Immature natural killer cell (primary cell): Measurements from ENCODE around the gene PRPF40B. TPM values are rescaled to one million over a fixed set of nuclear protein-coding genes. Genes with fewer than 3 reads are reported as not detected.

ENCODE experiments used
- DNase-seq, 3 donors: peaks; one replicate each; pipeline ENCODE4 v3.0.0; 2022; ENCODE audit warnings: mixed read lengths in 1 of 3
- H3K27ac Mint-ChIP-seq, 6 donors: one replicate each; pipeline ENCODE4 v1.8.0; 2020; ENCODE audit warnings: mixed read lengths in 6 of 6, mild to moderate bottlenecking in 5 of 6, inconsistent platforms in 4 of 6, moderate library complexity in 3 of 6
- H3K27me3 Mint-ChIP-seq, 3 donors: one replicate each; pipeline ENCODE4 v1.8.0; 2020 to 2021; ENCODE audit warnings: low read depth in 3 of 3, mild to moderate bottlenecking in 3 of 3, mixed read lengths in 3 of 3, moderate library complexity in 3 of 3, inconsistent platforms in 1 of 3
- H3K36me3 Mint-ChIP-seq, 3 donors: one replicate each; pipeline ENCODE4 v1.8.0; 2020; ENCODE audit warnings: mixed read lengths in 3 of 3, inconsistent platforms in 2 of 3, mild to moderate bottlenecking in 2 of 3
- H3K4me1 Mint-ChIP-seq, 2 donors: one replicate each; pipeline ENCODE4 v1.8.0; 2020; ENCODE audit warnings: inconsistent platforms in 2 of 2, mild to moderate bottlenecking in 2 of 2, mixed read lengths in 2 of 2, moderate library complexity in 1 of 2
- H3K4me3 Mint-ChIP-seq, 5 donors: one replicate each; pipeline ENCODE4 v1.8.0; 2020; ENCODE audit warnings: mild to moderate bottlenecking in 5 of 5, mixed read lengths in 5 of 5, inconsistent platforms in 3 of 5, moderate library complexity in 3 of 5
- H3K9me3 Mint-ChIP-seq, 6 donors: one replicate each; pipeline ENCODE4 v1.8.0; 2020; ENCODE audit warnings: mild to moderate bottlenecking in 6 of 6, mixed read lengths in 6 of 6, inconsistent platforms in 4 of 6, moderate library complexity in 3 of 6
- polyA plus RNA-seq, 3 donors: library from polyadenylated mRNA; unstranded; fragments of 300-500 nt; fragmentation: Illumina TruSeq; gene quantifications; one replicate each; pipeline ENCODE4 v1.2.3, GENCODE V29; 2021

The PRPF40B gene
- polyA plus RNA-seq, 3 donors from 2014 or later: 2.4 to 3.2 (median 2.8) TPM

DNA sequence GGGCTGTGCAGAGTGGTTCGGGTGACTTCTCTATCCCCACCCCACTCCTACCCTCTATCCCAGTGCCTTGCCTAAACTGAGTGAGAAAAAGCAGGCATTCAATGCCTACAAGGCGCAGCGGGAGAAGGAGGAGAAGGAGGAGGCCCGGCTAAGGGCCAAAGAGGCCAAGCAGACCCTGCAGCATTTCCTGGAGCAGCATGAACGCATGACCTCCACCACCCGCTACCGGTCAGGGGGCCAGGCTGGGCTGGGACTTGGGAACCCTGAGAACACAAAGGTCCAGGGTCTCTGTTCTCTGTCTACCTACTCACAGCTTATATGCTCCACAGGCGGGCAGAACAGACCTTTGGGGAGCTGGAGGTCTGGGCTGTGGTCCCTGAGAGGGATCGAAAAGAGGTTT is 11.7 kb downstream of the PRPF40B start:
- Mint-ChIP-seq H3K4me3 (no peak overlapping the region), H3K9me3 (no peaks in the 10 kb centered on the region), H3K27ac (no peak overlapping the region), H3K36me3 (peaks cover 0 to 5% (median 0%) of the 10 kb centered on the region in 3 donors), H3K4me1 (peaks cover 27 to 30% of the 10 kb centered on the region in 2 donors), H3K27me3 (peaks cover 0 to 6% (median 2%) of the 10 kb centered on the region in 3 donors)
- DNase-seq: no peak

DNA sequence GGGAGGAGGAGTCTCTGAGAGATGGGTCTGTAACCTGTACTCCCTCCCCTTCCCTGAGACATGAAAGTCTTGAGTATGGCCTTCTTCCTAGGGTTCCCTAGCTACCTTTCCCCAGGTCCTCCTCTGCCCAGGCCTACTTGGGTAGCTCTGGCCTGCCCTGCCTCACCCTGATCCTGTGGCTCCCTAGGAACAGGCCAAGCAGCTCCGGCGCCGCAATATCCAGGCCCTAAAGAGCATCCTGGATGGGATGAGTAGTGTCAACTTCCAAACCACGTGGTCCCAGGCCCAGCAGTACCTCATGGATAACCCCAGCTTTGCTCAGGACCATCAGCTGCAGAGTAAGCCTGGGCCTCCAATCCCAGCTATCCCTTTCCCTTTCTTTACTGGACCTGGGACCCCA is 12.3 kb downstream of the PRPF40B start:
- Mint-ChIP-seq H3K27ac (no peak overlapping the region), H3K27me3 (peaks cover 0 to 6% (median 2%) of the 10 kb centered on the region in 3 donors), H3K36me3 (peaks cover 0 to 5% (median 0%) of the 10 kb centered on the region in 3 donors), H3K4me1 (peaks cover 27 to 30% of the 10 kb centered on the region in 2 donors), H3K4me3 (no peak overlapping the region), H3K9me3 (no peaks in the 10 kb centered on the region)
- DNase-seq: no peak

DNA sequence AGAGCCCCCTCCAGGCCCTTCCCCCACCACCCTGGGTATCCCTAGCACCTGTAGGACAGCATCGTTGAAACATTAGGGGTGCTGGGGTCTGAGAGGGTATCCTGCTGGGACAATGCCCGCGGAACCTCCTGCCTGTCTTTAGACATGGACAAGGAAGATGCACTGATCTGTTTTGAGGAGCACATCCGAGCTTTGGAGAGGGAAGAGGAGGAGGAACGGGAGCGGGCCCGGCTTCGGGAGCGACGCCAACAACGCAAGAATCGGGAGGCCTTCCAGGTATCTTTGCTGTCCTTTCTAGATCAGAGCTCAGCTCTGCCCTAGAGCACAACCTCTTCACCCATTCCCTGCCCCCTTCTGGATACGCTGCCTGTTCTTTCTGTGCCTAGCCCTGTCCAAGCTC is 13.2 kb downstream of the PRPF40B start:
- peaks cover 0 to 5% (median 0%) of the 10 kb centered on the region in 3 donors for H3K36me3 Mint-ChIP-seq
- peaks cover 0 to 6% (median 0%) of the 10 kb centered on the region in 3 donors for H3K27me3 Mint-ChIP-seq
- H3K4me1 Mint-ChIP-seq: peaks cover 28 to 30% of the 10 kb centered on the region in 2 donors
- H3K9me3 Mint-ChIP-seq: no peaks in the 10 kb centered on the region
- DNase-seq: no peak
- H3K4me3 Mint-ChIP-seq: no peak overlapping the region
- peak overlapping the region in 2 of 6 donors; percentile 29 to 58 for H3K27ac Mint-ChIP-seq

DNA sequence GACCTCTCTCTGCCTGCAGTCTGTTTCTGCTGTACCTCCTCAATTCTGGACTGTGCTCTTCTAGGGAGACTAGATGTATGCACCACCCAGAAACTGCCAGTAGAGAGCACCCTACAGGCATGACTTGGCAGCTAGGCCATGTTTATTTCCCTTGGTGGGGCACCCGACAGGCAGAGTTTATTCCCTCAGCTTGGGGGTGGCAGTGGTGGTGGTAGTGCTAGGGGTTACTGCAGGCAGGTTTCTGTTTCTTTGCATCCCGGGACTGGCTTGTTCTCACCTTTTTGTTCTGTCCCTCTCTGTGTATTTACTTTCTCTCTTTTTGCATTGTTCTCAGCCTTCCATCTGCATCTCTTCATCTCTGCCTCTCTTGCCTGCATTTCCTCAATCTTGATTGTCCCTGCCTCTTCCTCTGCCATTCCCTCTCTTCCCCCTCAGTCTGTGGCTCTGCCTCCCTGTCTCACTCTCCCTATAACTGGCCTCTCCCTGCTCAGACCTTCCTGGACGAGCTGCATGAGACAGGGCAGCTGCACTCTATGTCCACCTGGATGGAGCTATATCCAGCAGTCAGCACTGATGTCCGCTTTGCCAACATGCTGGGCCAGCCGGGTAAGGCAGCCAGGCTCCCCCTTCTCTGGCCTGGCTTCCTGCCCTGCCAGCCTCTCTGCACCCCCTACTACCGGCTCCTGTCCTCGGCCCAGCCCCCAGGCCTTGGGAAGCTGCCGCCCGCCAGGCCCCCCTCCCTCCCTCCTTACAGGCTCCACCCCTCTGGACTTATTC is 13.8 kb downstream of the PRPF40B start:
- Mint-ChIP-seq H3K4me1 (peaks cover 28 to 30% of the 10 kb centered on the region in 2 donors), H3K9me3 (no peaks in the 10 kb centered on the region), H3K27ac (peak overlapping the region in 4 of 6 donors; percentile 29 to 61 (median 44)), H3K4me3 (peak overlapping the region in 1 of 5 donors; percentile 3), H3K27me3 (peaks cover 0 to 4% (median 0%) of the 10 kb centered on the region in 3 donors), H3K36me3 (peaks cover 0 to under 1% (median 0%) of the 10 kb centered on the region in 3 donors)
- DNase-seq: peak; percentile 41 to 58 (median 49)

DNA sequence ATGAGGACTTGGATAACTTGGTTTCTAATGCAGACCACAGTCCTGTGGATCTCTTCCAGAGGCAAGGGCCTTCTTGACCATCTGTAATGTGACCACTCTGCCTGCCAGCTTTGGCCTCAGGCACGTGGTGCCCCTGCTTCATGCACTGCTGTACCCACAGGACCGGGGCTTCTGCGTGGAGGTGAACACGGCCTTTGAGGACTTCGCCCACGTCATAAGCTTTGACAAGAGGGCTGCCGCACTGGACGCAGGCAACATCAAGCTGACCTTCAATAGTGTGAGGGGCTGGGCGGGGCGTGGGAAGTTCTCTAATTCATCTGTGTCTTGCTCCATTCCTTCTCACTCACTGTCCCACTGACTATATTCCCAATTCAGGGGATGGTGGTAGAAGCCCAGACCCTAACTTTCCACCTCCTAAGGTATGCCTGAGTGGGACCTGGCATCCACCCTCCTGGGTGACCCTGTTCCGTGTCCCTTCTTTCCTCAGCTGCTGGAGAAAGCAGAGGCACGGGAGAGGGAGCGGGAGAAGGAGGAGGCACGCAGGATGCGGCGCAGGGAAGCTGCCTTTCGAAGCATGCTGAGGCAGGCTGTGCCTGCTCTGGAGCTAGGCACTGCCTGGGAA is 18.5 kb downstream of the PRPF40B start:
- Mint-ChIP-seq H3K36me3 (peaks cover 0 to 21% (median 5%) of the 10 kb centered on the region in 3 donors), H3K27ac (peak overlapping the region in 1 of 6 donors; percentile 4), H3K4me3 (no peak overlapping the region), H3K4me1 (peaks cover 22 to 26% of the 10 kb centered on the region in 2 donors), H3K9me3 (no peaks in the 10 kb centered on the region), H3K27me3 (peaks cover 0 to 3% (median 0%) of the 10 kb centered on the region in 3 donors)
- DNase-seq: no peak

DNA sequence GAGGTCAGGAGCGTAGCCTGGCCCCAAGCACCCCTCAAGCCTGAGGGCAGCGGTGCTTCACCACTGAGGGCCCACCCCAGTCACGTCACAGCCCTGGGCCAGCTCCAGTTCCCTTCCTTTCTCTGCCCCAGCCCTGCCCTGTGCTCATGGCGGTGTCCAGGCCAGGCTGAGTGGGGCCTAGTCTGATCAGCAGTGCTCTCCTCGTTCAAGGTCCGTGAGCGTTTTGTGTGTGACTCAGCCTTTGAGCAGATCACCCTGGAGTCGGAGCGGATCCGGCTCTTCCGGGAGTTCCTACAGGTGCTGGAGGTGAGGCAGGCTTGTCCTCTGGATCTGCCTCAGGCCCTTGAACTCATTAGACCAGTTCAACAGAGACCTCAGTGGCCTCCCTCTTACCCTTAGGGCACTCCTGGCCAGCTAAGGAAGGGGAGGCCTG is 19.0 kb downstream of the PRPF40B start:
- H3K36me3 Mint-ChIP-seq: peaks cover 0 to 27% (median 5%) of the 10 kb centered on the region in 3 donors
- peak overlapping the region in 1 of 6 donors; percentile 29 for H3K27ac Mint-ChIP-seq
- peaks cover 19 to 21% of the 10 kb centered on the region in 2 donors for H3K4me1 Mint-ChIP-seq
- H3K9me3 Mint-ChIP-seq: no peaks in the 10 kb centered on the region
- H3K27me3 Mint-ChIP-seq: peaks cover 0 to 1% (median 0%) of the 10 kb centered on the region in 3 donors
- DNase-seq: no peak
- H3K4me3 Mint-ChIP-seq: no peak overlapping the region

DNA sequence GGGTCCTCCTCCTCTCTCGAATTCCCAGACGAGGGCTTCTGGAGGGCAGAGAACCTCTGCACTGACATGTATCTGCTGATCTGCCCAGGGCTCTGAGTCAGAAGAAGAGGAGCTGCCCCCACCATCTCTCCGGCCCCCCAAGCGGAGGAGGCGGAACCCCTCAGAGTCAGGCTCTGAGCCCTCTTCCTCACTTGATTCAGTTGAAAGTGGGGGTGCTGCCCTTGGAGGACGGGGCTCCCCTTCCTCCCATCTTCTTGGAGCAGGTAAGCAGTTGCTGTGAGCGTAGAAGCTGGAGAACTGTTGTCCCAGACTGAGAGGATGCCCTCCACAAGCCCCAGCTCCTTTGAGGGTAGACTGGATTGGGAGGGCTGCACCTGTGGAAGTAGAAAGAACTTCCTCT is 19.8 kb downstream of the PRPF40B start:
- DNase-seq: no peak
- Mint-ChIP-seq H3K36me3 (peaks cover 0 to 32% (median 5%) of the 10 kb centered on the region in 3 donors), H3K4me1 (peaks cover 21 to 23% of the 10 kb centered on the region in 2 donors), H3K9me3 (no peaks in the 10 kb centered on the region), H3K4me3 (no peak overlapping the region), H3K27me3 (peaks cover 0 to 1% (median 1%) of the 10 kb centered on the region in 3 donors), H3K27ac (peak overlapping the region in 2 of 6 donors; percentile 20 to 58)

DNA sequence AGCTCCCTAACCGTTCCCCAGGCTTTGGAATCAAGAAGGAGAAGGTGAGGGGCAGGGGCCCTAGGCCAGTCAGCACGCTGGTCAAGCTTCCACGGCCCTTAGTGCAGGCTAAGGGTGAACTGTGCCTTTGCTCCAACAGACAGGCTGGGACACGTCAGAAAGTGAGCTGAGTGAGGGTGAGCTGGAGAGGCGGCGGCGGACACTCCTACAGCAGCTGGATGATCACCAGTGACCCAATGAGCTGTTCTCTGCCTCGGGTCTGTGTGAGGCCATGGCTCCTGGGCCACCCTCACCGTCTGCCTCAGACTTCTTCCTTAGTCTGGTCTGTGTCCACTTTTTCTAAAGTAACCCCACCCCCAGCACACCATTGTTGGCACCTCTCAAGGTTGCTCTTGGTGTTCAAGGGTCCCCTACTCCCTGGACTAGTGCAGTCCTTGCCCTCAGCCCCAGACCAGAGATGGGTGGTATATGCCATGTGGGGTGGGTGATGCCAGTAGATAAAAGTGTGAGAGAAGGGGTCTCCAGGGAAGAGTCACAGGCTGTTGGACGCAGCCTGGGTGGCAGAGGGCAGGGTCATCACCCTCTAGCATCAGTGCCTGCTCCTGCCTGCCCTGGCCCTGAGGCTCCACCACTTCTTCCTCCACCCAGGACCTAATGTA is 20.7 kb downstream of the PRPF40B start:
- Mint-ChIP-seq H3K4me1 (peaks cover 28 to 29% of the 10 kb centered on the region in 2 donors), H3K4me3 (peak overlapping the region in 1 of 5 donors; percentile 33), H3K36me3 (peaks cover 0 to 35% (median 5%) of the 10 kb centered on the region in 3 donors), H3K9me3 (no peaks in the 10 kb centered on the region), H3K27ac (peak overlapping the region; percentile 43 to 90 (median 78)), H3K27me3 (peaks cover 0 to 1% (median 1%) of the 10 kb centered on the region in 3 donors)
- DNase-seq: no peak

DNA sequence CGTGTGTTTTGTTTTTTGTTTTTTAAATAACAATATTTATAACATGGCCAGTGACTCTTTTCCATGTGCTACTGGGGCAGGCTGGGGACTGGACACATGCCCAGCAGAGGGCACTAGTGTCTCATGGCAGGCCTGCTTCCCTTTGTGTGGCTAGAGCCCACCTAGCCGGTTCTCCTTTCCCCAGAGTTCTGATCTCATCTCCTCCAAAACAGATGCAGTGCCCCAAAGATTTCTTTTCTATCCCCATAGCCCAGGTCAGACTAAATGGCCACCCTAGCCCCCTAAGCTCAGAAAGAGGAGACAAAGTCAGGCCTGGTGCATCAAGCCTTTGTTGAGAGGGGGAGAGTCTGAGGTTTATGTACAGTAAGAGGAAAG is 21.2 kb downstream of the PRPF40B start:
- Mint-ChIP-seq H3K4me3 (peak overlapping the region in 3 of 5 donors; percentile 2 to 33 (median 28)), H3K36me3 (peaks cover 0 to 35% (median 5%) of the 10 kb centered on the region in 3 donors)

DNA sequence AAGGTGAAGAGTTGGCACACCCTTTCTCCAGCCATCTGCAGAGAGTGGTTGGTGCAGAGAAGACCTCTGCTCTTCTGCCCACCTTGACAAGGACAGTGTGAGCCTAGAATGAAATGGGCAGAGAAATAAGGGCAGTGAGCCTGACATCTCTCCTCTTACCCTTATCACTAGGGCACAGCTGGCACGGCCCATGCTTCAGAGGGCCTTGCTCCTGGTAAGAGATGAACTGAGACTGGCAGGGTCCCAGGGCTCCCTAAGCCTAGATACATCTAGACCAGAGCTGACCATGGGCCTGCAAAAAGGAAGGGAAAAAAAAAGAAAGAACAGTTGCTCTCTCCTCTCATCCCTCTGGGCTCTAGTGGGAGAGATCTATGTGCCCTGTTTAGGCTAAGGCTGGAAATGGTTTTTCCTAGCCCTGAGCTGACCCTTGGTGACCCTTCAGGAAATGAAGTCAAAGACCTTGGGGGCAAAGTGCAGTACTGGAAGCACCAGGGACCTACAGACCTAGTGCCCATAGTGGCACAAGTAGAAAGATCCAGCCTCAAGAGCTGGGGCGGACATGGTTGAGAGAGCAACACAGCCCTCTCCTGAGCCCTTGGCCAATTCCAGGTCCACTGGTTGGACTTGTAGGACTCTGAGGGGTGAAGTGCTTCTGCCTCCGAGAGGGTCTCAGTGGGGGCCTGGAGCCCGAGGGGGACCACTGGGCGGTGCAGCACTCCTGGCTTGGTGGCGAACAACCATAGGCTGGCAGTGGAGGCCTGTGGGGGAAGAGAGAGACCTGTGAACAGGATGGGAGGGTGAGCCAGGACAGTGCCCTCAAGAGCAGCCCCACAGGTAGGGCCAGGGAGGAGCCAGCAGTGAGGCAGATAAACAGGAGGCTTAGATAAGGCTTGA is 22.0 kb downstream of the PRPF40B start:
- H3K27me3 Mint-ChIP-seq: peaks cover 0 to 1% (median 1%) of the 10 kb centered on the region in 3 donors
- no peak overlapping the region for H3K4me3 Mint-ChIP-seq
- H3K4me1 Mint-ChIP-seq: peaks cover 29 to 31% of the 10 kb centered on the region in 2 donors
- no peak for DNase-seq
- no peaks in the 10 kb centered on the region for H3K9me3 Mint-ChIP-seq
- H3K27ac Mint-ChIP-seq: peak overlapping the region; percentile 53 to 90 (median 82)
- peaks cover 5 to 42% (median 5%) of the 10 kb centered on the region in 3 donors for H3K36me3 Mint-ChIP-seq

More for the DNA sequence above, 21.2 kb downstream of the PRPF40B start:
- Mint-ChIP-seq H3K4me1 (peaks cover 29 to 31% of the 10 kb centered on the region in 2 donors), H3K27ac (peak overlapping the region; percentile 43 to 90 (median 78)), H3K27me3 (peaks cover 0 to 1% (median 1%) of the 10 kb centered on the region in 3 donors), H3K9me3 (no peaks in the 10 kb centered on the region)
- DNase-seq: peak; percentile 77 to 81 (median 79)

DNA sequence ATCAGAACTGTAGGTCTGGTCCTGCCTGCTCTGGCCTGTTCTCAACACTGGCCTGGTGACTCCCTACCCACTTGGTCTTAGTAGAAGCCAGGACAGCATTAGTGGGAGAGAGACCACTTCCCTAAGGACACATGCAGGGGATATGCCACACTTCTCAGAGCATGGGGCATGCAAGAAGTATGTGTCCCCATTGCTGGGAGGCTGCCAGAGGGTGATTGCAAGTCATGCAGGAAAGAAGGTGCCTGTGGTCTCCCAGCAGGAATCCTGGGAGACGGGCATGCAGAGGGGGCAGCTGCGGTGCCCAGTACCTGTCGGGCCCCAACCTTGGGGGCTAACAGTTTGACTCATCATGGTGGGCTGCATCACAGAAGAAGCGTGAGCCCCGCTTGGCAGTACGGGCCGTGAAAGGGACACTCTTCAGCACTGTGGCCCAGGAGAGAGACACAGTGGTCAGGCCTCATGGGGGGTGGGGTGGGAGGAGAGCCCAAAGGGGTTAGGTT is 23.0 kb downstream of the PRPF40B start:
- H3K27ac Mint-ChIP-seq: peak overlapping the region in 3 of 6 donors; percentile 58 to 78 (median 64)
- H3K4me3 Mint-ChIP-seq: no peak overlapping the region
- H3K9me3 Mint-ChIP-seq: no peaks in the 10 kb centered on the region
- DNase-seq: no peak
- peaks cover 5 to 48% (median 5%) of the 10 kb centered on the region in 3 donors for H3K36me3 Mint-ChIP-seq
- H3K4me1 Mint-ChIP-seq: peaks cover 29% of the 10 kb centered on the region in 2 donors
- peaks cover 0 to 1% (median 1%) of the 10 kb centered on the region in 3 donors for H3K27me3 Mint-ChIP-seq

DNA sequence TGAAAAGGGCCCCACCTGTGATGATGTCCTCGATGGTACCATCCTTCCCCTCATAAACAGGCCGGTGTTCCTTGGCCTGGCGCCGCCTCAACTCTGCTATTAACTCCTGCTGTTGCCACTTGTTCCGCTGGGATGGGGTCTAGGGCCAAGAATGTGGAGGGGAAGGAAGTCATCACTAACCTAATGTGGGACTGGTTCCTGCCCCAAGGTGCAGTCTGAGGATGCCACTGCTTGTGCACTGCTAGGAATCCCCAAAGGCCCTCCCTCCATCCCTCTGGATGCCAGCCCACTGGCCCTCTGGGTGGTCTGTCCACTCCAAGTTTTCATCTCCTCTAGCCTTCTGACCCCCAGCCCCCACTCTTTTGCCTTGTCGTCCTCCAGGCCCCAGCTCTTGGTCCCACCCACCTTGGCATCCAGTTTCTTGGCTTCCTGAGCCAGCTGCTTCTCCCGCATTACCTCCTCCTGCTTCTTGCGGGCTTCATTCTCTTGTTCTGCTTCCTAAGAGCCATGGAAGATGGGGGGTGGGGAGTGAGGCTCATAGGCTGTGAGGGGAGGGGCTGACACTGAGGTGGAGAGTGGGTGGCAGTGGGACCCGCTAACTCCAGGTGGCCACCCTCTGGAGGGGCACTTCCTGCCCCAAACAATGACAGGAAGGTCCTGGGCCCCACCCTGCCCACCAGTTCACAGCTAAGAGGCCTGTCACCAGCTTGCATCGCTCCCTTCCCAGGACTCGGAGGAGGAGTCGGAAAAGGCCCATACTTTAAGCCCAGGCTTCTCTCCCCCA is 23.7 kb downstream of the PRPF40B start:
- no peaks in the 10 kb centered on the region for H3K9me3 Mint-ChIP-seq
- peaks cover 29% of the 10 kb centered on the region in 2 donors for H3K4me1 Mint-ChIP-seq
- no peak for DNase-seq
- H3K36me3 Mint-ChIP-seq: peaks cover 5 to 50% (median 5%) of the 10 kb centered on the region in 3 donors
- H3K27ac Mint-ChIP-seq: peak overlapping the region in 5 of 6 donors; percentile 9 to 72 (median 58)
- H3K27me3 Mint-ChIP-seq: peaks cover 0 to 1% (median 1%) of the 10 kb centered on the region in 3 donors
- no peak overlapping the region for H3K4me3 Mint-ChIP-seq
